Measurements from ENCODE around the gene DIPK1B.

DIPK1B gene

GRCh38 chr9:136750526-136750925 lies 38.2 kb downstream of the DIPK1B start:
- H3K4me3 ChIP-seq (ENCODE audit: low read depth, low read length), result no peak overlapping the region
- no peak overlapping the region for H3K4ac ChIP-seq (ENCODE audit: low read depth, low read length)
- no peak overlapping the region for H4K12ac ChIP-seq (ENCODE audit: low read depth, low read length)
- no peak overlapping the region for H4K91ac ChIP-seq (ENCODE audit: low read depth, low read length)
- no peak overlapping the region for H3K23ac ChIP-seq (ENCODE audit: low read length)
- no peak overlapping the region for H2BK5ac ChIP-seq (ENCODE audit: low read depth, low read length, poor library complexity)
- no peak overlapping the region for H4K8ac ChIP-seq (ENCODE audit: low read depth, low read length)
- H2BK120ac ChIP-seq (ENCODE audit: insufficient read depth, low read length, poor library complexity), result no peak overlapping the region
- H3K36me3 ChIP-seq (ENCODE audit: control insufficient read depth in 1 of 2, insufficient read depth in 2 of 2, low read length in 2 of 2), result no peaks in the 10 kb centered on the region
- H3K9ac ChIP-seq (ENCODE audit: low read length), result no peak overlapping the region
- H2BK12ac ChIP-seq (ENCODE audit: low read length), result no peak overlapping the region
- H3K27me3 ChIP-seq (ENCODE audit: insufficient read depth, low read length), result no peaks in the 10 kb centered on the region
- no peak overlapping the region for H2AFZ ChIP-seq (ENCODE audit: insufficient read depth, low read length, poor library complexity)
- H3K4me1 ChIP-seq (ENCODE audit: control insufficient read depth in 1 of 2, insufficient read depth in 2 of 2, low read length in 2 of 2), result no peaks in the 10 kb centered on the region
- no peak overlapping the region for H3K27ac ChIP-seq (ENCODE audit: low read depth, low read length)
- no peak overlapping the region for H3K4me2 ChIP-seq (ENCODE audit: low read length)
- peaks cover 4% of the 10 kb centered on the region for H3K9me3 ChIP-seq (ENCODE audit: insufficient read depth, low read depth, low read length)
- no CpG with 5 or more reads among the region's 2 CpGs for WGBS (ENCODE audit: extremely low coverage, insufficient coverage, insufficient read length)
- H2AK5ac ChIP-seq (ENCODE audit: low read length), result no peak overlapping the region
- H3K18ac ChIP-seq (ENCODE audit: low read length), result no peak overlapping the region
- no peaks in the 10 kb centered on the region for H3K79me1 ChIP-seq (ENCODE audit: low read length)
- no peak overlapping the region for H3K14ac ChIP-seq (ENCODE audit: low read length)
- DNase-seq, result no peak
- no peaks in the 10 kb centered on the region for H3K79me2 ChIP-seq (ENCODE audit: control insufficient read depth, insufficient read depth, low read length, poor library complexity)

GRCh38 chr9:136751244-136751643 lies 38.9 kb downstream of the DIPK1B start:
- Histone ChIP-seq H4K8ac (ENCODE audit: low read depth, low read length) (no peak overlapping the region), H3K14ac (ENCODE audit: low read length) (no peak overlapping the region), H2BK120ac (ENCODE audit: insufficient read depth, low read length, poor library complexity) (no peak overlapping the region), H3K27ac (ENCODE audit: low read depth, low read length) (no peak overlapping the region), H2AFZ (ENCODE audit: insufficient read depth, low read length, poor library complexity) (no peak overlapping the region), H3K18ac (ENCODE audit: low read length) (no peak overlapping the region), H3K4me2 (ENCODE audit: low read length) (no peak overlapping the region), H3K4me1 (ENCODE audit: control insufficient read depth in 1 of 2, insufficient read depth in 2 of 2, low read length in 2 of 2) (no peaks in the 10 kb centered on the region), H3K9me3 (ENCODE audit: insufficient read depth, low read depth, low read length) (peaks cover 10% of the 10 kb centered on the region), H2BK5ac (ENCODE audit: low read depth, low read length, poor library complexity) (no peak overlapping the region), H4K12ac (ENCODE audit: low read depth, low read length) (no peak overlapping the region), H3K4me3 (ENCODE audit: low read depth, low read length) (no peak overlapping the region), H3K79me2 (ENCODE audit: control insufficient read depth, insufficient read depth, low read length, poor library complexity) (no peaks in the 10 kb centered on the region), H3K9ac (ENCODE audit: low read length) (no peak overlapping the region), H2AK5ac (ENCODE audit: low read length) (no peak overlapping the region), H4K91ac (ENCODE audit: low read depth, low read length) (no peak overlapping the region), H3K79me1 (ENCODE audit: low read length) (no peaks in the 10 kb centered on the region), H3K23ac (ENCODE audit: low read length) (no peak overlapping the region), H3K4ac (ENCODE audit: low read depth, low read length) (no peak overlapping the region), H3K36me3 (ENCODE audit: control insufficient read depth in 1 of 2, insufficient read depth in 2 of 2, low read length in 2 of 2) (no peaks in the 10 kb centered on the region), H3K27me3 (ENCODE audit: insufficient read depth, low read length) (no peaks in the 10 kb centered on the region), H2BK12ac (ENCODE audit: low read length) (no peak overlapping the region)
- DNase-seq, result no peak
- no CpG with 5 or more reads among the region's 1 CpG for WGBS (ENCODE audit: extremely low coverage, insufficient coverage, insufficient read length)

GRCh38 chr9:136751814-136752213 lies 39.4 kb downstream of the DIPK1B start:
- Histone ChIP-seq H3K23ac (ENCODE audit: low read length) (no peak overlapping the region), H2AFZ (ENCODE audit: insufficient read depth, low read length, poor library complexity) (no peak overlapping the region), H3K79me2 (ENCODE audit: control insufficient read depth, insufficient read depth, low read length, poor library complexity) (no peaks in the 10 kb centered on the region), H4K12ac (ENCODE audit: low read depth, low read length) (no peak overlapping the region), H3K18ac (ENCODE audit: low read length) (no peak overlapping the region), H2AK5ac (ENCODE audit: low read length) (no peak overlapping the region), H4K8ac (ENCODE audit: low read depth, low read length) (no peak overlapping the region), H2BK12ac (ENCODE audit: low read length) (no peak overlapping the region), H3K4me3 (ENCODE audit: low read depth, low read length) (no peak overlapping the region), H4K91ac (ENCODE audit: low read depth, low read length) (no peak overlapping the region), H3K4me2 (ENCODE audit: low read length) (no peak overlapping the region), H2BK120ac (ENCODE audit: insufficient read depth, low read length, poor library complexity) (no peak overlapping the region), H3K27me3 (ENCODE audit: insufficient read depth, low read length) (no peaks in the 10 kb centered on the region), H3K9ac (ENCODE audit: low read length) (no peak overlapping the region), H3K4me1 (ENCODE audit: control insufficient read depth in 1 of 2, insufficient read depth in 2 of 2, low read length in 2 of 2) (no peaks in the 10 kb centered on the region), H3K27ac (ENCODE audit: low read depth, low read length) (no peak overlapping the region), H3K79me1 (ENCODE audit: low read length) (no peaks in the 10 kb centered on the region), H3K14ac (ENCODE audit: low read length) (no peak overlapping the region), H2BK5ac (ENCODE audit: low read depth, low read length, poor library complexity) (no peak overlapping the region), H3K9me3 (ENCODE audit: insufficient read depth, low read depth, low read length) (peaks cover 11% of the 10 kb centered on the region), H3K36me3 (ENCODE audit: control insufficient read depth in 1 of 2, insufficient read depth in 2 of 2, low read length in 2 of 2) (no peaks in the 10 kb centered on the region), H3K4ac (ENCODE audit: low read depth, low read length) (no peak overlapping the region)
- no peak for DNase-seq

- Histone ChIP-seq H3K36me3 (ENCODE audit: control insufficient read depth in 1 of 2, insufficient read depth in 2 of 2, low read length in 2 of 2) (no peaks in the 10 kb centered on the region), H3K27me3 (ENCODE audit: insufficient read depth, low read length) (no peaks in the 10 kb centered on the region), H3K23ac (ENCODE audit: low read length) (no peak overlapping the region), H3K4me3 (ENCODE audit: low read depth, low read length) (no peak overlapping the region), H2AK5ac (ENCODE audit: low read length) (no peak overlapping the region), H4K8ac (ENCODE audit: low read depth, low read length) (no peak overlapping the region), H4K12ac (ENCODE audit: low read depth, low read length) (no peak overlapping the region), H2BK12ac (ENCODE audit: low read length) (no peak overlapping the region), H2BK120ac (ENCODE audit: insufficient read depth, low read length, poor library complexity) (no peak overlapping the region), H3K14ac (ENCODE audit: low read length) (no peak overlapping the region), H3K18ac (ENCODE audit: low read length) (no peak overlapping the region), H3K79me2 (ENCODE audit: control insufficient read depth, insufficient read depth, low read length, poor library complexity) (no peaks in the 10 kb centered on the region), H3K9ac (ENCODE audit: low read length) (no peak overlapping the region), H3K27ac (ENCODE audit: low read depth, low read length) (no peak overlapping the region), H2AFZ (ENCODE audit: insufficient read depth, low read length, poor library complexity) (no peak overlapping the region), H3K4me2 (ENCODE audit: low read length) (no peak overlapping the region), H3K4ac (ENCODE audit: low read depth, low read length) (no peak overlapping the region), H3K9me3 (ENCODE audit: insufficient read depth, low read depth, low read length) (peaks cover 11% of the 10 kb centered on the region), H2BK5ac (ENCODE audit: low read depth, low read length, poor library complexity) (no peak overlapping the region), H4K91ac (ENCODE audit: low read depth, low read length) (no peak overlapping the region), H3K4me1 (ENCODE audit: control insufficient read depth in 1 of 2, insufficient read depth in 2 of 2, low read length in 2 of 2) (no peaks in the 10 kb centered on the region), H3K79me1 (ENCODE audit: low read length) (no peaks in the 10 kb centered on the region)
- no CpG with 5 or more reads among the region's 31 CpGs for WGBS (ENCODE audit: extremely low coverage, insufficient coverage, insufficient read length)
- DNase-seq, result no peak
Measured at GRCh38 chr9:136753371-136754058, 41.1 kb downstream of the DIPK1B start.

Data from trophoblast cell (in vitro differentiated cells and primary cell).